CD4-positive, alpha-beta T cell treated with Interleukin-12 subunit alpha and Interleukin-12 subunit beta, for 1 hour (primary cell): Measurements from ENCODE around the gene SYT1.
"Not testable (repeated sequence)": the region's sequence is repeated elsewhere in the genome, so short reads cannot be mapped to it uniquely, and the experiment has no call there.

Experiments
- DNase-seq: peaks from one replicate; pipeline ENCODE4 v3.0.0-alpha.2; 2020

Gene SYT1

GRCh38 chr12:78977304-78977867 is 112.8 kb downstream of the SYT1 start:
- no peak for DNase-seq

- DNase-seq: no peak
Measured at GRCh38 chr12:78994168-78994791, 129.7 kb downstream of the SYT1 start.

- DNase-seq: no peak
Measured at GRCh38 chr12:79000501-79000900, 135.9 kb downstream of the SYT1 start.

GRCh38 chr12:79001404-79001803 is 136.8 kb downstream of the SYT1 start:
- DNase-seq: no peak

- DNase-seq: no peak
Measured at GRCh38 chr12:79006306-79006705, 141.7 kb downstream of the SYT1 start.

GRCh38 chr12:79008591-79008990 is 144.0 kb downstream of the SYT1 start:
- DNase-seq: no peak

- DNase-seq: no peak
Measured at GRCh38 chr12:79012636-79013035, 148.1 kb downstream of the SYT1 start.

DNA sequence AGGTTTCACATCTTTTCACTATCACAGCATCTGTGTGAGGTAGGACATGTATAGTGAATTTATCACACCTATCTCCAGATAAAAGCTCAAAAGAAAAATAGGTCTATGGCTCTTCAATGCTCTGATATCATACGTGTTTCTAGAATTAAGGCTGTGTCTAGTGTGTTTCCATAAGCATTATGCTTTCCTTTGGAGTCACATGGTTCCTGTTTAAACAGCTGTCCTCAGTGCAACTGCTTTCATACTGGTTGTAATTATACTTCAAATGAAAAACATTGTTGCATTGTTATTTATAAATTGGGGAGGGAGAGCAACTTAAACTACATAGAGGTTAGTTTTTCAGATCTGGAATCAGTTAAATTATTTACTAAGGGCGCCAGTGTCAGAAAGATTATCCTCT is 151.6 kb downstream of the SYT1 start:
- no peak for DNase-seq

DNA sequence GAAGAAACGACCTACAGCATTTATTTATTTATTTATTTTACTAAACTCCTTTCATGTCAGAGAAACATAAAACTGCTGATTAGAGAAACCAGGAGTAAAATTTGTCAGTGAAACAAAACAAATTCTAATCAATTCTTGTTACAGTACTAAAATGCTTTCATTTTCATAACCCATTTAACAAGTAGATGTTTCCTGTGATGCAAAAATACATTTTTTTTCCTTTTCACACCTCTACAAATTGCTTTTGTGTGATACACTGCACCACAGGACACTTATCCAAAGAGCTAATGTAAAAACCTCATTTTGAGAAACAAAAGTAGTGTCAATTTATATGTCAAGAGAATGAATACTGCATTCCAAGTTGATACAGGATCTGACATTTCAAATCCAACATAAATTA is 155.1 kb downstream of the SYT1 start:
- no peak for DNase-seq

DNA sequence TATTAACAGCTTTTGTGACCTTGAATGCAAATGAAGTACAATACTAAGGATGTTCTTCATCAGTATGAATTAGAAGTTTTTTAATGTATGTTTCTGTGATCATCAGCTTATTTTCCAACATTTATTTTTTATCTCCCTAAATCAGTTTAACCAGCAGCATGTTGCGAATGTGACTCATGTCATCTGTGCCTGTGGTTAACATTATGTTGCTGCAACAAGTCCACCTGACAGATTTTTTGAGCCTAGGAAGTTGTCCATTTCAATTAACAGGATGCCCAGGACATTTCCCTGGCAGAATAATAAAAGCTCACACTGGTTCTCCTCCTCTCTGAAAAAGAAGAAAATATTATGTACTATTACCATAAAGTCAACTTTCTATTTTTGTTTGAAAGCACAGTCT is 155.5 kb downstream of the SYT1 start:
- no peak for DNase-seq

DNA sequence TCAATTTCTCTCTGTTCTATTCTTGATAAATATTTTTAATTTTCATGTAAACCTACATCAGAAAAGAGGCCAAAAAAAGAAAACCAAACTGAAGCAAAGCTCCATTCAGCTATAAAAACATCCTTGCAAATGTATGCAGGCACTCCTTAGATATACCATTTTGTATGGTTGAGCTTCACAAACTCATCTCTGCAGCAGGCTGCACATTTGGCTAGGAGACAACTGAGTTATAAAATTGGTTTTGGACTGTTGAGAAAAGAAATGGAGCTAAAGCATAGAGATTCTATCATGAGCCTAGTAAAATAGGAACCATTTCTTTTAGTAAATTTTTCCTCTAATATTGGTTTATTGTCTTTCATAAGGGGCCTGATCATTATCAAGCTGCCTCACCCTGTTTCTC is 156.4 kb downstream of the SYT1 start:
- DNase-seq: no peak

DNA sequence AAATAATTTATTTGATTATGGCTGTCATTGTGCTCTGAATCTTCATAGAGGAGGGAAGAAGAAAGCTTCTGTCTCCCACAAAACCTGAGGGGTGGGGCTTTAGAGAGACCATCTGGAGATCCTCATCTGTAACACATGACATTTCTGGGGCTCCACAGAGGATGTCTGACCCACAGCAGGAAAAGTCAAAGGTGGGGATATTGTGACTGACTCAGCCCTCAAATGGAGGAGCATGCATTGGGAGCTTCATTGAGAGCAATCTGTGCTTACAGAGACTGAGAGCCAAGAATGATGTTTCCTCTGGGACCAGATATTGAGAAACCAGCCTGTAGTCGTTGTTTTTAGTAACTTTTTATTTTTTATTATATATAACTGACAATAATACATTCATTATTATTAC is 158.7 kb downstream of the SYT1 start:
- no peak for DNase-seq

- DNase-seq: no peak
Measured at GRCh38 chr12:79023784-79024183, 159.2 kb downstream of the SYT1 start.

DNA sequence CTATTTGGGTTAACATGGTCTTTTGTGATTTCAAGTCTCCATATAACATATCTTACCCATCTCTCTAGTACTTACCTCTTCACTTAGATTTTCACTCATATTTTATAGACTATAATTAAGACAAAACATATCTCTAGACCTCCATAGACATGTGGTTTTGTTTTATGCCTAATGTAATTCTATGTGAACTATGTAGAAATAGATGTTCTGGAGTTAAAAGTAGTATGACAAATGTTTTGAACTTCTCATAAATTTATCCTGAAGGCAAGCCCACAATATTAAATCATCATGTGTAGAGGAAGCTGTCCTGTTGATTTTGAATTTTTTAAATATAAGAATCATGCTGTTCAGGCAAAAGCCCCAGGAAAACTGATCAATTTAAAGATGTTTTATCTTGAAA is 169.2 kb downstream of the SYT1 start:
- DNase-seq: no peak

GRCh38 chr12:79044748-79045147 is 180.2 kb downstream of the SYT1 start:
- DNase-seq: not testable (repeated sequence)

- DNase-seq: not testable (repeated sequence)
Measured at GRCh38 chr12:79045149-79045703, 180.7 kb downstream of the SYT1 start.

GRCh38 chr12:79046021-79046420 is 181.4 kb downstream of the SYT1 start:
- DNase-seq: no peak

DNA sequence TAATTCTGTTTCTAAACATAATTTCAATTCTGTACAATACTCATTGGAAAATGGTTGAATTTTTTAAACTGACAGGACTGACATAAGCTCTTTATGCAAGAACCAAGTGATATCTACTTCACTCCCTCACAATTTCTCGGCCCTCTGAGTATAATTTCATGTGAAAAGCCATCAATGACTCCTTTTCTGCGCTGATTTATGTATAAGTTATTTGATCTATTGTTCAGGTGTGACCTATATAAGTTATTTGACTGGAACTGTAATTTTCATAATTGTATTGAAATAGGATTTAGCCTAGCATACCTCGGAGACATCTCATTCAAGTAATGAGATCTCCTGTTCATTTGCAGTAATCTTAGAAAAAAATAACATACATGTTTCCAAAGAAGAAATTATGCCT is 184.4 kb downstream of the SYT1 start:
- DNase-seq: no peak

DNA sequence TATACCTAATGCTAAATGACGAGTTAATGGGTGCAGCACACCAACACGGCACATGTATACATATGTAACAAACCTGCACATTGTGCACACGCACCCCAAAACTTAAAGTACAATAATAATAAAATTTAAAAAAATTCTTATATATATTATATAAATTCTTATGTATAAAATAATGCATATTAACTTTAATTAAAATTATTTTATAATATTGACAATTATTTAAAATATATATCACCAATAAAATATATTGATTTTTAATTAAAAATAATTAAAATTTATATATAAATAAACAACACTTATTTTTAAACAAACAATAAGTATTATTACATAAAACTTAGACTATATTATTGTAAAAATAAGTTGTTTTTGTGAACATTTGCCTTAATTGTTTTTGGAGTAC is 188.8 kb downstream of the SYT1 start:
- DNase-seq: no peak

GRCh38 chr12:79055926-79056674 is 191.5 kb downstream of the SYT1 start:
- no peak for DNase-seq

- DNase-seq: no peak
Measured at GRCh38 chr12:79056775-79057174, 192.2 kb downstream of the SYT1 start.

- DNase-seq: no peak
Measured at GRCh38 chr12:79057540-79057939, 193.0 kb downstream of the SYT1 start.

DNA sequence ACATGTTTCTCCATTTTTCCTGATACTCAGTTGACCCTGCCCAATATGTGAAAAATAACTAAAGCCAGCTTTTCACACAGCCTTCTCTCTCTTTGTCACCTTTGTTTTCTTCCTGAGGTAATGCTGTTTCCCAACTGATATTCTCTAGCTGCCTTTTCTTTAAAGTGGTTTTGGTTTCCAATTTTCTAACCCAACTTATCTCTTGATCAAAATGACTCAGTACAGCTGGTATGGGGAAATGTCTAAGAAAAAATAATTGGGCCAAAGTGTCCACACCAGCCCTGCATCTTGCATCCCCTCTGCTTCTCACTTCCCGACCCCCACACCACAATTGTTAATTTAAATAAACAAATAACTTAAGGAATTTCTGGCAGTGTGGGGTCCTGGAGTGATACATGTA is 193.8 kb downstream of the SYT1 start:
- no peak for DNase-seq

- DNase-seq: no peak
Measured at GRCh38 chr12:79059557-79059956, 195.0 kb downstream of the SYT1 start.
